Hematopoietic multipotent progenitor cell treated with erythropoietin and hydrocortisone succinate and interleukin-3 and kit ligand, for 15 days (in vitro differentiated cells): ENCODE results near the gene SURF4.

Experiments used
- DNase-seq: peaks from one replicate; pipeline ENCODE4 v3.0.0-alpha.2; 2015; ENCODE audit warnings: low spot score

The SURF4 gene

GRCh38 chr9:133374612-133375115, 1.2 kb downstream of the SURF4 start:
- DNase-seq = peak; percentile 46

- DNase-seq = no peak
These were observed 3.7 kb downstream of the SURF4 start for GRCh38 chr9:133372144-133372543.

GRCh38 chr9:133371261-133371711, 4.6 kb downstream of the SURF4 start:
- no peak for DNase-seq

GRCh38 chr9:133370685-133371084, 5.2 kb downstream of the SURF4 start:
- DNase-seq = no peak

- no peak for DNase-seq
These were observed 5.9 kb downstream of the SURF4 start for GRCh38 chr9:133369933-133370332.

- no peak for DNase-seq
These were observed 6.4 kb downstream of the SURF4 start for GRCh38 chr9:133369422-133369821.

- DNase-seq = no peak
These were observed 7.5 kb downstream of the SURF4 start for GRCh38 chr9:133368249-133368881.

- DNase-seq = no peak
These were observed 8.1 kb downstream of the SURF4 start for GRCh38 chr9:133367778-133368177.

GRCh38 chr9:133367221-133367620, 8.6 kb downstream of the SURF4 start:
- DNase-seq = no peak

- DNase-seq = no peak
These were observed 9.4 kb downstream of the SURF4 start for GRCh38 chr9:133366435-133366834.

- DNase-seq = peak; percentile 71
These were observed 13.4 kb downstream of the SURF4 start for GRCh38 chr9:133362359-133363044.

- no peak for DNase-seq
These were observed 14.3 kb downstream of the SURF4 start for GRCh38 chr9:133361507-133362092.

- DNase-seq = peak; percentile 36
These were observed 15.2 kb downstream of the SURF4 start for GRCh38 chr9:133360400-133361393.

- DNase-seq = peak; percentile 65
These were observed 16.3 kb downstream of the SURF4 start for GRCh38 chr9:133359399-133360175.

- no peak for DNase-seq
These were observed 18.2 kb downstream of the SURF4 start for GRCh38 chr9:133357656-133358055.

GRCh38 chr9:133356391-133357091, 19.3 kb downstream of the SURF4 start, which contains the start of the genes SURF1 and SURF2:
SURF1 (minus strand) TSS chr9:133356487; CDS start chr9:133356453, 34 bp downstream.
SURF2 (plus strand) TSS chr9:133356550; CDS start chr9:133356593, 43 bp downstream.
- peak; percentile 90 for DNase-seq

GRCh38 chr9:133355881-133356357, 19.9 kb downstream of the SURF4 start:
- DNase-seq = no peak

- no peak for DNase-seq
These were observed 21.1 kb downstream of the SURF4 start for GRCh38 chr9:133354766-133355165.

- no peak for DNase-seq
These were observed 22.3 kb downstream of the SURF4 start for GRCh38 chr9:133353548-133353947.
